ENCODE results near the gene UQCR11.

DNA sequence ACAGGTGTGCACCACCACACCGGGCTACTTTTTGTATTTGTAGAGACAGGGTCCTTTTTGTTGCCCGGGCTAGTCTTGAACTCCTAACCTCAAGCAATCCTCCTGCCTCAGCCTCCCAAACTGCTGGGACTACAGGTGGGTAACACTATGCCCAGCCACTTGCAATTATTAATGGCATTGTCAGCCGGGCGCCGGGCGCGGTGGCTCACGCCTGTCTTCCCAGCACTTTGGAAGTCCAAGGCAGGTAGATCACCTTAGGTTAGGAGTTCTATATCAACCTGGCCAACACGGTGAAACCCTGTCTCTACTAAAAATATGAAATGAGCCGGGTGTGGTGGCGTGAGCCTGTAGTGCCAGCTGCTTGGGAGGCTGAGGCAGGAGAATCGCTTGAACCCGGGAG, 34.4 kb downstream of the UQCR11 start:
- TF ChIP-seq, protein P1, sequence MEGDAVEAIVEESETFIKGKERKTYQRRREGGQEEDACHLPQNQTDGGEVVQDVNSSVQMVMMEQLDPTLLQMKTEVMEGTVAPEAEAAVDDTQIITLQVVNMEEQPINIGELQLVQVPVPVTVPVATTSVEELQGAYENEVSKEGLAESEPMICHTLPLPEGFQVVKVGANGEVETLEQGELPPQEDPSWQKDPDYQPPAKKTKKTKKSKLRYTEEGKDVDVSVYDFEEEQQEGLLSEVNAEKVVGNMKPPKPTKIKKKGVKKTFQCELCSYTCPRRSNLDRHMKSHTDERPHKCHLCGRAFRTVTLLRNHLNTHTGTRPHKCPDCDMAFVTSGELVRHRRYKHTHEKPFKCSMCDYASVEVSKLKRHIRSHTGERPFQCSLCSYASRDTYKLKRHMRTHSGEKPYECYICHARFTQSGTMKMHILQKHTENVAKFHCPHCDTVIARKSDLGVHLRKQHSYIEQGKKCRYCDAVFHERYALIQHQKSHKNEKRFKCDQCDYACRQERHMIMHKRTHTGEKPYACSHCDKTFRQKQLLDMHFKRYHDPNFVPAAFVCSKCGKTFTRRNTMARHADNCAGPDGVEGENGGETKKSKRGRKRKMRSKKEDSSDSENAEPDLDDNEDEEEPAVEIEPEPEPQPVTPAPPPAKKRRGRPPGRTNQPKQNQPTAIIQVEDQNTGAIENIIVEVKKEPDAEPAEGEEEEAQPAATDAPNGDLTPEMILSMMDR (IDR thresholded peaks at IDR 0.05) = no peak
- TF ChIP-seq EP300 (IDR thresholded peaks at IDR 0.05) (no peak), POLR2AphosphoS5 (IDR thresholded peaks at IDR 0.05) (no peak), POLR2A (IDR thresholded peaks at IDR 0.05) (no peak)

All from gastroesophageal sphincter (tissue), 3 donors.